Measurements from ENCODE around the gene TMEFF2.
"Not testable (repeated sequence)": the region's sequence is repeated elsewhere in the genome, so short reads cannot be mapped to it uniquely, and the experiment has no call there.

The TMEFF2 gene

DNA sequence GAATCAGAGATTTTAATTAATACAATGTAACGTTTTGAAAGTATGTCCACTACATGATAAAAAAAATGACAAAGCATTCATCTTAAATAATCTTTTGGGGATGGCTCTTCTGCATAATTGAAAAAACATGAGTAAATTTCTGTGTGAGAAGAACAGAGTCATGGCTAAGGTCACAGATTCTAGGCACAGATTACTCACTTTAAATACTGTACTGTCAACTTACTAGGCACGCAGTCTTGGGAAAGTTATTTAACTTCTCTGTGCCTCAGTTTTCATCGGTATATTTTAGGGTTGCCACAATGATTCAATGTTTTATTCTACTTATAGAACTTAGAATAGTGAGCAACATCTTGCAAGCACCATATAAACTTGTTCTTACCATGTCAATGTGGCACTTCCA, 49.2 kb downstream of the TMEFF2 start:
- Histone ChIP-seq H3K9ac (ENCODE audit: low read length) (no peak overlapping the region), H3K36me3 (ENCODE audit: control insufficient read depth, insufficient read depth, low read length) (no peaks in the 10 kb centered on the region), H3K27ac (ENCODE audit: low read depth, low read length) (no peak overlapping the region)

DNA sequence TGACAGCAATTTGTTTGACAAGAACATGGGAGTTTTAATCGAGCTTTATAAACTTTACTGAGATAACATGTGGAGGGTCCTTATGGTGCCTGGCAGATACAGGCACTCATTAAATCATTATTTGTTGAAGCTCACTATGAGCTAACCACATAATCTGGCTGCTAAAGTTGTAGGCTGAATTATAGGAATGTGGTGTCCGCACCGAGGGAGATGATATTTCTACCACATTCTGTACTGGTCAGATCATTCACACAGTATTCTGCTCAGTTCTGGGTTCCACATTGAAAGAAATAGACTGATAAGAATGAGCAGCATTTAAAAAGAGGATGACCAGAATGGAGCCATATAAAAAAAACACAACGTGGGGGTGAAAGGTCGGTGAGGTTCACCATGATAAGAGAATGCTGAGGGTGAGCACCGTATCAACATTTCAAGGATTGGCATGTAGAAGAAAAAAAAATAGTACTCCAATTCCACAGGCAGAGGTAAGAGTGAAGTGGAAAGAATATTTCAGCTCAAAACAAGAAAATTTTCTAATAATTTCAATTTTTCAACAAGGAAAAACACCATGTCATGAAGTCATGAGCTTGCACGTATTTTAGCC, 54.4 kb downstream of the TMEFF2 start:
- Histone ChIP-seq H3K4me3 (ENCODE audit: low read length) (no peak overlapping the region), H3K4me1 (ENCODE audit: control insufficient read depth, insufficient read depth, low read length) (no peaks in the 10 kb centered on the region), H3K27me3 (ENCODE audit: control insufficient read depth, insufficient read depth, low read length) (no peaks in the 10 kb centered on the region), H3K9ac (ENCODE audit: low read length) (no peak overlapping the region), H3K36me3 (ENCODE audit: control insufficient read depth, insufficient read depth, low read length) (no peaks in the 10 kb centered on the region), H3K27ac (ENCODE audit: low read depth, low read length) (no peak overlapping the region)

More for the DNA sequence above, 49.2 kb downstream of the TMEFF2 start:
- H3K4me1 ChIP-seq (ENCODE audit: control insufficient read depth, insufficient read depth, low read length), result peaks cover 5% of the 10 kb centered on the region
- H3K4me3 ChIP-seq (ENCODE audit: low read length), result no peak overlapping the region
- no peaks in the 10 kb centered on the region for H3K27me3 ChIP-seq (ENCODE audit: control insufficient read depth, insufficient read depth, low read length)

DNA sequence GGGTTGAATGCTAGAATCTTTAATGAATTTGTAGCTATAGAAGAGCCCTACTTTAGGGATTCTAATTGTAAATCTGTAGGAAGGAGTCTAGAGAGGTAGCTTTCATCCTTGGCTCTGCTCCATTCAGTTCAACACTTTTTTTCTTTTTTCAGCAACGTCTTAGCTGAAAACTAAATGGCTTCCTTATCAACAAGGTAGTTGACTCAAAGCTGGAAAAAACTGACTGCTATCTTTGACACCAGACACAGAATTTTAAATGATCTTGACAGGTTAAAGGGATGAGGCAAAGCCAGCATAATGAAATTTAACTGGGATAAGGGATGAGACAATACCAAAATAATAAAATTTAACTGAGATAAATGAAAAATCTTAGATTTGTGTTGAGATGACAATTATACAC, 54.9 kb downstream of the TMEFF2 start:
- Histone ChIP-seq H3K4me3 (ENCODE audit: low read length) (no peak overlapping the region), H3K36me3 (ENCODE audit: control insufficient read depth, insufficient read depth, low read length) (no peaks in the 10 kb centered on the region), H3K4me1 (ENCODE audit: control insufficient read depth, insufficient read depth, low read length) (no peaks in the 10 kb centered on the region), H3K9ac (ENCODE audit: low read length) (no peak overlapping the region), H3K27me3 (ENCODE audit: control insufficient read depth, insufficient read depth, low read length) (no peaks in the 10 kb centered on the region), H3K27ac (ENCODE audit: low read depth, low read length) (no peak overlapping the region)

GRCh38 chr2:192137451-192137850, 57.3 kb downstream of the TMEFF2 start:
- Histone ChIP-seq H3K4me1 (ENCODE audit: control insufficient read depth, insufficient read depth, low read length) (no peaks in the 10 kb centered on the region), H3K27me3 (ENCODE audit: control insufficient read depth, insufficient read depth, low read length) (no peaks in the 10 kb centered on the region), H3K4me3 (ENCODE audit: low read length) (no peak overlapping the region), H3K36me3 (ENCODE audit: control insufficient read depth, insufficient read depth, low read length) (no peaks in the 10 kb centered on the region), H3K9ac (ENCODE audit: low read length) (no peak overlapping the region), H3K27ac (ENCODE audit: low read depth, low read length) (no peak overlapping the region)

GRCh38 chr2:192132604-192133003, 62.1 kb downstream of the TMEFF2 start:
- H3K4me1 ChIP-seq (ENCODE audit: control insufficient read depth, insufficient read depth, low read length); H3K36me3 ChIP-seq (ENCODE audit: control insufficient read depth, insufficient read depth, low read length); H3K27ac ChIP-seq (ENCODE audit: low read depth, low read length); H3K4me3 ChIP-seq (ENCODE audit: low read length); H3K9ac ChIP-seq (ENCODE audit: low read length); H3K27me3 ChIP-seq (ENCODE audit: control insufficient read depth, insufficient read depth, low read length): not testable (repeated sequence)

DNA sequence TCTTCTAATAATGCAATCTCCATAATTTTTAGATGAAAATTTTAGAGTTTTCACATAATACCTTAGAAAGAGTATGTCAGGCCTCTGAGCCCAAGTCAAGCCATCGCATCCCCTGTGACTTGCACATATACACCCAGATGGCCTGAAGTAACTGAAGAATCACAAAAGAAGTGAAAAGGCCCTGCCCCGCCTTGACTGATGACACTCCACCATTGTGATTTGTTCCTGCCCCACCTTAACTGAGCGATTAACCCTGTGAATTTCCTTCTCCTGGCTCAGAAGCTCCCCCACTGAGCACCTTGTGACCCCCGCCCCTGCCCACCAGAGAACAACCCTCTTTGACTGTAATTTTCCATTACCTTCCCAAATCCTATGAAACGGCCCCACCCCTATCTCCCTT, 64.4 kb downstream of the TMEFF2 start:
- H3K27me3 ChIP-seq (ENCODE audit: control insufficient read depth, insufficient read depth, low read length); H3K27ac ChIP-seq (ENCODE audit: low read depth, low read length); H3K9ac ChIP-seq (ENCODE audit: low read length); H3K36me3 ChIP-seq (ENCODE audit: control insufficient read depth, insufficient read depth, low read length); H3K4me3 ChIP-seq (ENCODE audit: low read length); H3K4me1 ChIP-seq (ENCODE audit: control insufficient read depth, insufficient read depth, low read length): not testable (repeated sequence)

DNA sequence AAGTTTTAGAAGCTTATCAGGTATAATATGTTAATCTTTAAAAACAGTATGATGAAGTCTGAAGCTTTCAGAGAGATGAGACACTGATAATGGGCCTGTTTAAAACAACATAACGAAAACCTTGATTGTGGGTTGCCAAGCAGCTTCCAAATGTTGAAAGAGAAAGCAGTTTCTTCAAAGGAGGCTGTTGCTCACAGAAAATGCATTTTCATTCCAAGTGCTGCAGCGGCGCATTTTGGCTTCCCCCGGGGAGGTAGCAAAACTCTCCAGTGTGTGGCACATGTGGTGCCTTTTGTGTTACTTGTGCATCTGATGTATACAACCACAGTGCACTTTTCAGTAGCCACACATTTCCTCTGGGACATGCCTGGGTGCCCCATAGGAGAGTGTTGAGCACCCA, 66.1 kb downstream of the TMEFF2 start:
- peaks cover 12% of the 10 kb centered on the region for H3K4me1 ChIP-seq (ENCODE audit: control insufficient read depth, insufficient read depth, low read length)
- H3K27ac ChIP-seq (ENCODE audit: low read depth, low read length), result no peak overlapping the region
- H3K4me3 ChIP-seq (ENCODE audit: low read length), result no peak overlapping the region
- no peaks in the 10 kb centered on the region for H3K36me3 ChIP-seq (ENCODE audit: control insufficient read depth, insufficient read depth, low read length)
- no peaks in the 10 kb centered on the region for H3K27me3 ChIP-seq (ENCODE audit: control insufficient read depth, insufficient read depth, low read length)
- no peak overlapping the region for H3K9ac ChIP-seq (ENCODE audit: low read length)

DNA sequence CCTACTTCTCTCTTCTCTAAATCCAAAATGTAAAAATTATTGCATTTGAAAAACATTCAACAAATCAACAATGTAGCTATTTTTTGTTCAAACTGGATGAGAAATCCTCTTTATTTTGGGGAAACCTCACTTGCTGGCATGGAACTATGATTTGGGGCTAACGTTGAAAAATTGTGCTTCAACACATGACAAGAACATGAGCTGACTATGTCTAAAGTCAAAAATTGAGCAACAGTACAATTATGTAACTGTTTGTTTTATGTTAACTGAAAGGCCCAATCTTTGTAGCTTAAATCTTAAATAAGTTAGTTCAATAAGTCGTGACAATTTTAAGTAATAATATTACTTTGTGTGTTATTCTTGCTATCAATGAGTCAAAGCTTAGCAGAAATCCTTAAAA, 67.3 kb downstream of the TMEFF2 start:
- Histone ChIP-seq H3K4me3 (ENCODE audit: low read length) (no peak overlapping the region), H3K36me3 (ENCODE audit: control insufficient read depth, insufficient read depth, low read length) (no peaks in the 10 kb centered on the region), H3K27ac (ENCODE audit: low read depth, low read length) (no peak overlapping the region), H3K4me1 (ENCODE audit: control insufficient read depth, insufficient read depth, low read length) (peaks cover 12% of the 10 kb centered on the region), H3K27me3 (ENCODE audit: control insufficient read depth, insufficient read depth, low read length) (no peaks in the 10 kb centered on the region), H3K9ac (ENCODE audit: low read length) (no peak overlapping the region)

DNA sequence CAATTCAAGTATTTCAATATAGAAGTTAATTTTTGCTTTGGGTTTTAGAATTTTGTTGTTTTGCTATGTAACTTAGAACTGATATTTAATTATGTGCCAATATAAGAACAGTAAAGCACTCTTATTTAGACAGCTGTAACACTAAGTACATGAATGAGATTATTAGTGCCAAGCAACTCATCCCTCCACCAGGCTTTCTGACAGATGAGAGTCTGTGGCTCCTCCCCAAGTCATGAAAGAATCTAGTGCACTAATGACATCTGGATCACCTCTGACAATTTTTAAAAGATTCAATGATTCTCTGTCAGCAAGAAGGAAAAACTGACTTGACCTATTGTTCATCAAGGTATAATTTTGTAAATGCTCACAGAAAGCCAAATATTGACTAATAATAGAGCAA, 67.8 kb downstream of the TMEFF2 start:
- H3K9ac ChIP-seq (ENCODE audit: low read length), result no peak overlapping the region
- no peak overlapping the region for H3K4me3 ChIP-seq (ENCODE audit: low read length)
- H3K27ac ChIP-seq (ENCODE audit: low read depth, low read length), result no peak overlapping the region
- no peaks in the 10 kb centered on the region for H3K27me3 ChIP-seq (ENCODE audit: control insufficient read depth, insufficient read depth, low read length)
- H3K4me1 ChIP-seq (ENCODE audit: control insufficient read depth, insufficient read depth, low read length), result peaks cover 12% of the 10 kb centered on the region
- H3K36me3 ChIP-seq (ENCODE audit: control insufficient read depth, insufficient read depth, low read length), result no peaks in the 10 kb centered on the region

DNA sequence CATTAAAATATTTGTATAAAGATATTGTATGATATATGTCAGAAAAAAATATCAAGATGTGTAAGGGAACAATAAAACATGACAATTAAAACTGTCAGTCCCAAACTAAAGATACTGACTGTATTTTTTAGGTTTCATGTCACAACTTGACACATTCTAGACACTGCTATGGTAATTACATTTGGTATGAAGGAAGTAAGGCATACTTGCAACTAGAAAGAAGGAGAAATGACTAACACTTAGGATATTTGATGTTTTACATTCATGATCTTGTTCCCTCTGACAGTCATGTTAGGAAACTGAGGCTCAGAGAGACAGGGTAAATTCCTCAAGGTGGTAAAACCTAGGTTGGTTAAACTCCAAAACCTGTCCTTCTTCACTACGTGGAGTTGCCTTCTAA, 68.3 kb downstream of the TMEFF2 start:
- H3K4me3 ChIP-seq (ENCODE audit: low read length), result no peak overlapping the region
- H3K27ac ChIP-seq (ENCODE audit: low read depth, low read length), result no peak overlapping the region
- no peaks in the 10 kb centered on the region for H3K27me3 ChIP-seq (ENCODE audit: control insufficient read depth, insufficient read depth, low read length)
- H3K4me1 ChIP-seq (ENCODE audit: control insufficient read depth, insufficient read depth, low read length), result peaks cover 12% of the 10 kb centered on the region
- no peaks in the 10 kb centered on the region for H3K36me3 ChIP-seq (ENCODE audit: control insufficient read depth, insufficient read depth, low read length)
- H3K9ac ChIP-seq (ENCODE audit: low read length), result no peak overlapping the region

GRCh38 chr2:192124571-192124970, 70.2 kb downstream of the TMEFF2 start:
- Histone ChIP-seq H3K4me1 (ENCODE audit: control insufficient read depth, insufficient read depth, low read length) (peaks cover 12% of the 10 kb centered on the region), H3K36me3 (ENCODE audit: control insufficient read depth, insufficient read depth, low read length) (no peaks in the 10 kb centered on the region), H3K4me3 (ENCODE audit: low read length) (no peak overlapping the region), H3K27me3 (ENCODE audit: control insufficient read depth, insufficient read depth, low read length) (no peaks in the 10 kb centered on the region), H3K9ac (ENCODE audit: low read length) (no peak overlapping the region), H3K27ac (ENCODE audit: low read depth, low read length) (no peak overlapping the region)

DNA sequence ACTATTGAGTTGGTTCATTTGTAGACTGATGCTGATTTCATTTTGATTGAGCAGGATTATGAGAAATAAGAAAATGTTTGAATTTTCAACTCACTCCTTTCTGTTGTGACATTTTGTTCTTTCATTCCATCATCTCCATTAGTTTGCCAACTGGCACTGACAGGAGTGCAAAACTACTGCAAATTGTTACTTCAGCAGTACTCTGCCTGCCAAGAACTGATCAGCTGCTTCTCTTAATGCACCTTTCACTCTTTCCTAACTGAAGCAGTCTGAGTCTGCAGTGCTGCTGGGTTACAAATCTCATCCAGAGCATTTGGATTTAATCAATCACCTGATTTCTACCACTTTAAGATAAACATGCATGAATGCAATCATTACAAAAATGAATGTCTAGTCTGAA, 70.9 kb downstream of the TMEFF2 start:
- Histone ChIP-seq H3K4me1 (ENCODE audit: control insufficient read depth, insufficient read depth, low read length) (peaks cover 11% of the 10 kb centered on the region), H3K27me3 (ENCODE audit: control insufficient read depth, insufficient read depth, low read length) (no peaks in the 10 kb centered on the region), H3K27ac (ENCODE audit: low read depth, low read length) (no peak overlapping the region), H3K4me3 (ENCODE audit: low read length) (no peak overlapping the region), H3K36me3 (ENCODE audit: control insufficient read depth, insufficient read depth, low read length) (no peaks in the 10 kb centered on the region), H3K9ac (ENCODE audit: low read length) (no peak overlapping the region)

- no peak overlapping the region for H3K4me3 ChIP-seq (ENCODE audit: low read length)
- no peak overlapping the region for H3K27ac ChIP-seq (ENCODE audit: low read depth, low read length)
- H3K27me3 ChIP-seq (ENCODE audit: control insufficient read depth, insufficient read depth, low read length), result no peaks in the 10 kb centered on the region
- H3K36me3 ChIP-seq (ENCODE audit: control insufficient read depth, insufficient read depth, low read length), result no peaks in the 10 kb centered on the region
- peaks cover 8% of the 10 kb centered on the region for H3K4me1 ChIP-seq (ENCODE audit: control insufficient read depth, insufficient read depth, low read length)
- H3K9ac ChIP-seq (ENCODE audit: low read length), result no peak overlapping the region
Observed at GRCh38 chr2:192122946-192123345, 71.8 kb downstream of the TMEFF2 start.

All from rectal smooth muscle tissue (tissue), 1 donor.